HL-60 (cell line): Measurements from ENCODE around the gene CHCHD10.

Experiments used
- DNase-seq, 2 experiments: peaks; one replicate each; pipeline ENCODE4 v3.0.0-alpha.2; 2010 to 2020; ENCODE audit warnings: low read depth in 1 of 2, low spot score in 1 of 2
- H3K27ac ChIP-seq: fragments of 250-450 bp; sonication (Bioruptor Pico); replicated peaks from 2 replicates; pipeline ENCODE4 v1.5.1; 2020; ENCODE audit warnings: mild to moderate bottlenecking, moderate library complexity
- H3K27me3 ChIP-seq: fragments of 250-450 bp; sonication (Bioruptor Pico); 2 replicates; pipeline ENCODE4 v1.5.1; 2021; ENCODE audit warnings: mild to moderate bottlenecking, moderate library complexity; ENCODE audit not compliant: insufficient read depth, poor library complexity, severe bottlenecking
- H3K4me3 ChIP-seq: replicated peaks from 2 replicates; pipeline ENCODE4 v1.5.1; 2011; ENCODE audit warnings: mild to moderate bottlenecking, control low read depth, low read length; ENCODE audit not compliant: insufficient read depth
- CTCF ChIP-seq: IDR thresholded peaks from one replicate; pipeline ENCODE4 v1.5.1; 2011; ENCODE audit warnings: low read length, control low read depth, inconsistent platforms; ENCODE audit not compliant: insufficient read depth
- GABPA ChIP-seq: IDR thresholded peaks from 2 replicates; pipeline ENCODE4 v1.6.1; 2012; ENCODE audit warnings: low read depth
- POLR2AphosphoS5 ChIP-seq: IDR thresholded peaks from 2 replicates; pipeline ENCODE4 v1.6.1; 2012; ENCODE audit warnings: low read depth
- REST ChIP-seq: IDR thresholded peaks from 2 replicates; pipeline ENCODE4 v1.6.1; 2012; ENCODE audit warnings: low read depth; ENCODE audit not compliant: insufficient replicate concordance
- SPI1 ChIP-seq: IDR thresholded peaks from 2 replicates; pipeline ENCODE4 v1.6.1; 2012; ENCODE audit warnings: low read depth, mild to moderate bottlenecking, borderline replicate concordance

CHCHD10 gene

GRCh38 chr22:23787600-23787896, 19.8 kb upstream of the CHCHD10 start:
- Histone ChIP-seq H3K27me3 (no peaks in the 10 kb centered on the region), H3K4me3 (peak overlapping the region; percentile 73), H3K27ac (peak overlapping the region; percentile 97)
- TF ChIP-seq POLR2AphosphoS5 (no peak), CTCF (no peak), REST (no peak), SPI1 (no peak), GABPA (no peak)
- no peak for DNase-seq

GRCh38 chr22:23786752-23787599, 19.2 kb upstream of the CHCHD10 start, which contains the start of gene SMARCB1:
SMARCB1 (plus strand) TSS chr22:23786966; CDS start chr22:23787170, 204 bp downstream.
- TF ChIP-seq REST (no peak), SPI1 (no peak), POLR2AphosphoS5 (peak; percentile 67; the same call in 1 of the 2 replicates), GABPA (no peak), CTCF (no peak)
- no peaks in the 10 kb centered on the region for H3K27me3 ChIP-seq
- peak within 1 kb of the TSS; percentile 73 for H3K4me3 ChIP-seq
- DNase-seq, result peak; percentile 70 to 84
- H3K27ac ChIP-seq, result peak within 1 kb of the TSS; percentile 97

- H3K27me3 ChIP-seq, result no peaks in the 10 kb centered on the region
- H3K4me3 ChIP-seq, result peak overlapping the region; percentile 28
- DNase-seq, result no peak
- H3K27ac ChIP-seq, result peak overlapping the region; percentile 97
- no peak for TF ChIP-seq CTCF
- TF ChIP-seq GABPA, result no peak
- TF ChIP-seq REST, result no peak
- no peak for TF ChIP-seq SPI1
- TF ChIP-seq POLR2AphosphoS5, result no peak
Measured at GRCh38 chr22:23786261-23786710, 18.5 kb upstream of the CHCHD10 start.
